Fibroblast of skin of right quadriceps (primary cell): ENCODE measurements around the gene PTGIR.

Source experiments
- DNase-seq: peaks from one replicate; pipeline ENCODE4 v3.0.0-alpha.2; 2013

Gene PTGIR

GRCh38 chr19:46599716-46600373 lies 25.0 kb downstream of the PTGIR start:
- DNase-seq, result no peak

GRCh38 chr19:46598372-46598917 lies 26.4 kb downstream of the PTGIR start:
- DNase-seq, result no peak

- no peak for DNase-seq
Measured at GRCh38 chr19:46596008-46596407, 28.9 kb downstream of the PTGIR start.

- no peak for DNase-seq
Measured at GRCh38 chr19:46591870-46592269, 33.0 kb downstream of the PTGIR start.

GRCh38 chr19:46591254-46591653 lies 33.6 kb downstream of the PTGIR start:
- DNase-seq, result no peak

- DNase-seq, result no peak
Measured at GRCh38 chr19:46587861-46588260, 37.0 kb downstream of the PTGIR start.

GRCh38 chr19:46586294-46586693 lies 38.6 kb downstream of the PTGIR start:
- DNase-seq, result no peak

GRCh38 chr19:46585539-46585938 lies 39.4 kb downstream of the PTGIR start:
- DNase-seq, result no peak

- DNase-seq, result no peak
Measured at GRCh38 chr19:46580247-46580646, 44.6 kb downstream of the PTGIR start.

GRCh38 chr19:46579361-46579879 lies 45.5 kb downstream of the PTGIR start:
- DNase-seq, result no peak

GRCh38 chr19:46578450-46578849 lies 46.4 kb downstream of the PTGIR start:
- DNase-seq, result no peak

GRCh38 chr19:46574533-46574932 lies 50.4 kb downstream of the PTGIR start:
- peak; percentile 27 for DNase-seq

- no peak for DNase-seq
Measured at GRCh38 chr19:46573679-46574498, 51.0 kb downstream of the PTGIR start.

- no peak for DNase-seq
Measured at GRCh38 chr19:46571495-46571894, 53.4 kb downstream of the PTGIR start.
